HepG2 (cell line): Measurements from ENCODE around the gene ARMCX2. TPM values are rescaled to one million over a fixed set of nuclear protein-coding genes. Genes with fewer than 3 reads are reported as not detected.

Experiments used
- ATAC-seq: fragments of 200-7000 bp; cut with Tn5 transposase; 3 replicates; pipeline ENCODE4 v1.9.1; 2020; ENCODE audit warnings: mild to moderate bottlenecking, moderate library complexity
- BruUV-seq: library from RNA; stranded (reverse); fragments of 400-500 nt; replicated peaks from 2 replicates; lab custom pipeline; 2021; lab: Mats Ljungman, UMichigan
- CTCF ChIA-PET: fragments of 300-600 bp; formaldehyde crosslinking; extraction: SDS; loops from one replicate; lab custom pipeline; 2021; ENCODE audit warnings: low total read pairs, inconsistent platforms, low intra/inter-chr PET ratio; lab: Yijun Ruan, JAX
- POLR2A ChIA-PET: fragments of 350-600 bp; sonication (Branson Sonifier 250); formaldehyde crosslinking; loops from one replicate; lab custom pipeline; 2020; ENCODE audit warnings: antibody characterized with exemption, inconsistent platforms; lab: Yijun Ruan, JAX
- DNase-seq: peaks from one replicate; pipeline ENCODE4 v3.0.0-alpha.2; 2015; ENCODE audit warnings: low spot score
- FAIRE-seq: peaks from 3 replicates; lab custom pipeline; 2011; peaks lifted over from hg19 to GRCh38; lab: Jason Lieb, UNC
- H2AFZ ChIP-seq: one replicate; pipeline ENCODE4 v1.6.1; 2011; ENCODE audit warnings: low read length, inconsistent platforms
- H3K27ac ChIP-seq: fragments of 300-600 bp; 3 replicates; pipeline ENCODE4 v1.8.0; 2011; ENCODE audit warnings: mixed run types, mild to moderate bottlenecking, mixed read lengths, low read length, inconsistent platforms; ENCODE audit not compliant: insufficient read depth; ENCODE audit errors: extremely low read length
- H3K27me3 ChIP-seq, 2 experiments: fragments of 200-600 bp in 1 of 2; 2 replicates in 1 of 2; 3 replicates in 1 of 2; pipeline versions ENCODE4 v1.6.0 to v1.8.0; 2011; ENCODE audit warnings: low read length in 2 of 2, mild to moderate bottlenecking in 2 of 2, moderate library complexity in 2 of 2, inconsistent platforms in 1 of 2; ENCODE audit not compliant: insufficient read depth in 2 of 2, control insufficient read depth in 1 of 2
- H3K36me3 ChIP-seq, 2 experiments: fragments of 200-600 bp in 1 of 2; replicated peaks in 1 of 2; 2 replicates in 1 of 2; 3 replicates in 1 of 2; pipeline versions ENCODE4 v1.5.1 to v1.8.0; 2011; ENCODE audit warnings: low read length in 2 of 2, inconsistent platforms in 1 of 2; ENCODE audit not compliant: insufficient read depth in 2 of 2, control insufficient read depth in 1 of 2
- H3K4me1 ChIP-seq: 2 replicates; pipeline ENCODE4 v1.5.1; 2012; ENCODE audit warnings: low read length, inconsistent platforms; ENCODE audit not compliant: insufficient read depth
- H3K4me2 ChIP-seq: 2 replicates; pipeline ENCODE4 v1.6.0; 2011; ENCODE audit warnings: low read depth, low read length, inconsistent platforms
- H3K4me3 ChIP-seq, 3 experiments: fragments of 200-600 bp in 1 of 3; sonication (generic), shearing (Covaris generic) in 1 of 3; replicated peaks in 1 of 3; 2 replicates each; pipeline ENCODE4 v1.5.1; 2011 to 2016; ENCODE audit warnings: low read length in 3 of 3, inconsistent platforms in 2 of 3, low read depth in 2 of 3, mild to moderate bottlenecking in 2 of 3, control low read depth in 1 of 3, mixed read lengths in 1 of 3; ENCODE audit not compliant: insufficient read depth in 1 of 3
- H3K79me2 ChIP-seq: one replicate; pipeline ENCODE4 v1.6.1; 2011; ENCODE audit warnings: low read length, inconsistent platforms; ENCODE audit not compliant: insufficient read depth
- H3K9ac ChIP-seq: 2 replicates; pipeline ENCODE4 v1.6.0; 2011; ENCODE audit warnings: mild to moderate bottlenecking, low read depth, low read length, inconsistent platforms; ENCODE audit not compliant: insufficient read depth
- H3K9me3 ChIP-seq: 2 replicates; pipeline ENCODE4 v1.5.1; 2012; ENCODE audit warnings: mild to moderate bottlenecking, low read length
- H4K20me1 ChIP-seq: 2 replicates; pipeline ENCODE4 v1.6.0; 2011; ENCODE audit warnings: inconsistent platforms, mild to moderate bottlenecking, low read length, moderate library complexity; ENCODE audit not compliant: insufficient read depth
- EZH2 ChIP-seq: conservative IDR thresholded peaks from 2 replicates; pipeline ENCODE4 v1.6.1; 2012; ENCODE audit warnings: mild to moderate bottlenecking, low read depth, low read length, moderate library complexity
- FOXC1 ChIP-seq: sonication (generic); formaldehyde crosslinking; IDR thresholded peaks from 2 replicates; pipeline ENCODE4 v1.8.0; 2022; ENCODE audit warnings: mild to moderate bottlenecking, missing genetic modification reagents, borderline replicate concordance
- HNF4G ChIP-seq, 2 experiments: sonication (generic) in 1 of 2; formaldehyde crosslinking in 1 of 2; IDR thresholded peaks; 2 replicates each; pipeline versions ENCODE4 v1.4.0 to v1.6.1; 2011 to 2020; ENCODE audit warnings: borderline replicate concordance in 2 of 2, low read depth in 2 of 2, mild to moderate bottlenecking in 2 of 2, low read length in 1 of 2, missing genetic modification reagents in 1 of 2, moderate library complexity in 1 of 2
- MBNL3 ChIP-seq: fragments of 250-450 bp; sonication (Bioruptor Pico); conservative IDR thresholded peaks from 2 replicates; pipeline ENCODE4 v1.8.0; 2022; ENCODE audit warnings: mild to moderate bottlenecking, inconsistent platforms
- MIER2 ChIP-seq: IDR thresholded peaks from 2 replicates; pipeline ENCODE4 v1.6.1; 2016; ENCODE audit warnings: missing biosample characterization, missing genetic modification reagents
- MZF1 ChIP-seq: sonication (generic); formaldehyde crosslinking; IDR thresholded peaks from 2 replicates; pipeline ENCODE4 v1.8.1; 2023; ENCODE audit warnings: mild to moderate bottlenecking, missing genetic modification reagents, borderline replicate concordance
- NFATC3 ChIP-seq: sonication (generic); formaldehyde crosslinking; IDR thresholded peaks from 2 replicates; pipeline ENCODE4 v1.5.1; 2020; ENCODE audit warnings: mild to moderate bottlenecking, missing genetic modification reagents
- NFIB ChIP-seq: sonication (generic); formaldehyde crosslinking; IDR thresholded peaks from 2 replicates; pipeline ENCODE4 v1.9.0; 2021; ENCODE audit warnings: missing genetic modification reagents, mild to moderate bottlenecking, borderline replicate concordance
- NR3C1 ChIP-seq: sonication (generic); formaldehyde crosslinking; IDR thresholded peaks from 2 replicates; pipeline ENCODE4 v1.4.0; 2020; ENCODE audit warnings: missing genetic modification reagents
- RBAK ChIP-seq: sonication (generic); formaldehyde crosslinking; IDR thresholded peaks from 2 replicates; pipeline ENCODE4 v1.5.1; 2020; ENCODE audit warnings: mild to moderate bottlenecking, missing genetic modification reagents
- SCMH1 ChIP-seq: sonication (generic); formaldehyde crosslinking; IDR thresholded peaks from 2 replicates; pipeline ENCODE4 v1.9.0; 2021; ENCODE audit warnings: missing genetic modification reagents, mild to moderate bottlenecking, borderline replicate concordance
- SMARCC2 ChIP-seq: fragments of 450-650 bp; IDR thresholded peaks from 2 replicates; pipeline ENCODE4 v1.6.1; 2017; ENCODE audit warnings: antibody characterized with exemption, mild to moderate bottlenecking
- ZNF501 ChIP-seq: sonication (generic); formaldehyde crosslinking; IDR thresholded peaks from 2 replicates; pipeline ENCODE4 v1.5.1; 2020; ENCODE audit warnings: mild to moderate bottlenecking, moderate library complexity, missing genetic modification reagents
- ZNF644 ChIP-seq: IDR thresholded peaks from 2 replicates; pipeline ENCODE4 v1.6.1; 2016; ENCODE audit warnings: low read depth
- WGBS: methylation state at CpG from one replicate; pipeline ENCODE4 v1.1.6; 2017; ENCODE audit warnings: low lambda C conversion rate; 5-methylcytosine and 5-hydroxymethylcytosine counted together
- in situ Hi-C: cut with HindIII; loops from 2 replicates; pipeline ENCODE4 v1.10.0; 2017; ENCODE audit warnings: low pct_unique_long_range_greater_than_20kb; ENCODE audit not compliant: extremely low pct_ligation_motif_present
- intact Hi-C: fragments of 100-400 bp; cut with micrococcal nuclease; formaldehyde crosslinking; loops from one replicate; pipeline ENCODE4 v1.10.0; 2022; ENCODE audit not compliant: unreplicated experiment
- polyA plus RNA-seq, 8 experiments: library from polyadenylated mRNA; depleted of rRNA in 3 of 8; stranded (reverse) in 7 of 8; unstranded in 1 of 8; fragments of >200 nt; fragmentation: Illumina TruSeq in 4 of 8; extraction: Trizol in 4 of 8; gene quantifications; 2 replicates each; pipeline versions ENCODE4 v1.2.1 to v1.2.3, GENCODE V29; 2011 to 2016; ENCODE audit warnings: low read depth in 4 of 8, missing spikeins in 1 of 8, mixed read lengths in 1 of 8; ENCODE audit not compliant: insufficient read depth in 1 of 8
- total RNA-seq, 5 experiments: library from RNA; depleted of rRNA; stranded (reverse); fragments of >200 nt; fragmentation: Illumina TruSeq; extraction: Trizol; gene quantifications; 2 replicates each; pipeline ENCODE4 v1.2.3, GENCODE V29; 2016; ENCODE audit warnings: low read depth in 1 of 5
- TF ChIP-seq, protein P1 (sequence below): sonication (generic); formaldehyde crosslinking; conservative IDR thresholded peaks from 2 replicates; pipeline ENCODE4 v1.4.0; 2020; ENCODE audit warnings: missing genetic modification reagents
- TF ChIP-seq, protein P2 (sequence below): sonication (generic); formaldehyde crosslinking; IDR thresholded peaks from 2 replicates; pipeline ENCODE4; 2020; ENCODE audit warnings: missing genetic modification reagents, mild to moderate bottlenecking, borderline replicate concordance
- TF ChIP-seq, protein P3 (sequence below): sonication (generic); formaldehyde crosslinking; IDR thresholded peaks from 2 replicates; pipeline ENCODE4 v1.4.0; 2020; ENCODE audit warnings: missing genetic modification reagents, borderline replicate concordance

The ARMCX2 gene
- total and polyA plus RNA-seq, 2 of the 13 experiments (the other 11 are each of a cell fraction or from before 2014, with no cell fraction given) = not detected

DNA sequence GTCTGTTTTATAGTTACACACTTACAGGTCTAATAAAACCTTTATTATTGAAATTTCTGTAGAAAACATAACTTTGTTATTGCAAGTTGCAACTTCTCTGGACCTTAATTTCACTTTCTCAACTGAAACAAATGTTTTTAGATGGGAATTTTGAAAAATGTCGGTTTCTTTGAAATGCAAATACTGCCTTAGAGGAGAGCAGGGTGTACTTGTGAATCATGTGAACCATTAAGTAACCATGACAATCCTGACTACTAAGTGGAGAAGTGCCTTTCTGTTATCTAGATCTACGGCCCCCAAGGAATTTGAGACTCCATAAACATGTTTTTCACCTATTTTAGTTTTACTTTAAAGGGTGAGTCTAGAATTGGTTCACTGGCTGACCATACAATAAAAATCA is 8.5 kb upstream of the ARMCX2 start:
- ATAC-seq (no peak), FAIRE-seq (no peak), DNase-seq (no peak)
- Histone ChIP-seq H3K36me3 (no peaks in the 10 kb centered on the region), H3K27ac (no peak overlapping the region), H3K4me3 (no peak overlapping the region), H3K4me1 (no peaks in the 10 kb centered on the region), H3K27me3 (no peaks in the 10 kb centered on the region), H3K79me2 (no peaks in the 10 kb centered on the region), H4K20me1 (no peaks in the 10 kb centered on the region), H3K4me2 (no peak overlapping the region), H2AFZ (no peak overlapping the region), H3K9me3 (no peaks in the 10 kb centered on the region), H3K9ac (no peak overlapping the region)
- intact Hi-C loops (no loop called here), in situ Hi-C loops (no loop called here)
- BruUV-seq = no TSS peak
- POLR2A ChIA-PET = no interaction called here
- CTCF ChIA-PET = no interaction called here
- WGBS = 0% methylated on average over 2 of the region's 2 CpGs
- TF ChIP-seq ZNF501 = no peak
- no peak for TF ChIP-seq NFIB (CRISPR knock-in tag)
- no peak for TF ChIP-seq EZH2
- no peak for TF ChIP-seq RBAK (CRISPR knock-in tag)
- TF ChIP-seq MZF1 (CRISPR knock-in tag) = no peak
- TF ChIP-seq MIER2 (CRISPR knock-in tag) = no peak
- TF ChIP-seq, protein P1, sequence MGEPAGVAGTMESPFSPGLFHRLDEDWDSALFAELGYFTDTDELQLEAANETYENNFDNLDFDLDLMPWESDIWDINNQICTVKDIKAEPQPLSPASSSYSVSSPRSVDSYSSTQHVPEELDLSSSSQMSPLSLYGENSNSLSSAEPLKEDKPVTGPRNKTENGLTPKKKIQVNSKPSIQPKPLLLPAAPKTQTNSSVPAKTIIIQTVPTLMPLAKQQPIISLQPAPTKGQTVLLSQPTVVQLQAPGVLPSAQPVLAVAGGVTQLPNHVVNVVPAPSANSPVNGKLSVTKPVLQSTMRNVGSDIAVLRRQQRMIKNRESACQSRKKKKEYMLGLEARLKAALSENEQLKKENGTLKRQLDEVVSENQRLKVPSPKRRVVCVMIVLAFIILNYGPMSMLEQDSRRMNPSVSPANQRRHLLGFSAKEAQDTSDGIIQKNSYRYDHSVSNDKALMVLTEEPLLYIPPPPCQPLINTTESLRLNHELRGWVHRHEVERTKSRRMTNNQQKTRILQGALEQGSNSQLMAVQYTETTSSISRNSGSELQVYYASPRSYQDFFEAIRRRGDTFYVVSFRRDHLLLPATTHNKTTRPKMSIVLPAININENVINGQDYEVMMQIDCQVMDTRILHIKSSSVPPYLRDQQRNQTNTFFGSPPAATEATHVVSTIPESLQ (CRISPR knock-in tag) = no peak
- no peak for TF ChIP-seq MBNL3 (CRISPR knock-in tag)
- no peak for TF ChIP-seq NR3C1 (CRISPR knock-in tag)
- TF ChIP-seq, protein P2, sequence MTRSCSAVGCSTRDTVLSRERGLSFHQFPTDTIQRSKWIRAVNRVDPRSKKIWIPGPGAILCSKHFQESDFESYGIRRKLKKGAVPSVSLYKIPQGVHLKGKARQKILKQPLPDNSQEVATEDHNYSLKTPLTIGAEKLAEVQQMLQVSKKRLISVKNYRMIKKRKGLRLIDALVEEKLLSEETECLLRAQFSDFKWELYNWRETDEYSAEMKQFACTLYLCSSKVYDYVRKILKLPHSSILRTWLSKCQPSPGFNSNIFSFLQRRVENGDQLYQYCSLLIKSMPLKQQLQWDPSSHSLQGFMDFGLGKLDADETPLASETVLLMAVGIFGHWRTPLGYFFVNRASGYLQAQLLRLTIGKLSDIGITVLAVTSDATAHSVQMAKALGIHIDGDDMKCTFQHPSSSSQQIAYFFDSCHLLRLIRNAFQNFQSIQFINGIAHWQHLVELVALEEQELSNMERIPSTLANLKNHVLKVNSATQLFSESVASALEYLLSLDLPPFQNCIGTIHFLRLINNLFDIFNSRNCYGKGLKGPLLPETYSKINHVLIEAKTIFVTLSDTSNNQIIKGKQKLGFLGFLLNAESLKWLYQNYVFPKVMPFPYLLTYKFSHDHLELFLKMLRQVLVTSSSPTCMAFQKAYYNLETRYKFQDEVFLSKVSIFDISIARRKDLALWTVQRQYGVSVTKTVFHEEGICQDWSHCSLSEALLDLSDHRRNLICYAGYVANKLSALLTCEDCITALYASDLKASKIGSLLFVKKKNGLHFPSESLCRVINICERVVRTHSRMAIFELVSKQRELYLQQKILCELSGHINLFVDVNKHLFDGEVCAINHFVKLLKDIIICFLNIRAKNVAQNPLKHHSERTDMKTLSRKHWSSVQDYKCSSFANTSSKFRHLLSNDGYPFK (CRISPR knock-in tag) = no peak
- TF ChIP-seq HNF4G (IDR thresholded peaks at IDR 0.05; ENCODE audit: borderline replicate concordance, low read depth, low read length) = no peak
- TF ChIP-seq HNF4G (CRISPR knock-in tag; IDR thresholded peaks at IDR 0.05; ENCODE audit: borderline replicate concordance, low read depth) = no peak
- no peak for TF ChIP-seq FOXC1 (CRISPR knock-in tag)
- TF ChIP-seq, protein P3, sequence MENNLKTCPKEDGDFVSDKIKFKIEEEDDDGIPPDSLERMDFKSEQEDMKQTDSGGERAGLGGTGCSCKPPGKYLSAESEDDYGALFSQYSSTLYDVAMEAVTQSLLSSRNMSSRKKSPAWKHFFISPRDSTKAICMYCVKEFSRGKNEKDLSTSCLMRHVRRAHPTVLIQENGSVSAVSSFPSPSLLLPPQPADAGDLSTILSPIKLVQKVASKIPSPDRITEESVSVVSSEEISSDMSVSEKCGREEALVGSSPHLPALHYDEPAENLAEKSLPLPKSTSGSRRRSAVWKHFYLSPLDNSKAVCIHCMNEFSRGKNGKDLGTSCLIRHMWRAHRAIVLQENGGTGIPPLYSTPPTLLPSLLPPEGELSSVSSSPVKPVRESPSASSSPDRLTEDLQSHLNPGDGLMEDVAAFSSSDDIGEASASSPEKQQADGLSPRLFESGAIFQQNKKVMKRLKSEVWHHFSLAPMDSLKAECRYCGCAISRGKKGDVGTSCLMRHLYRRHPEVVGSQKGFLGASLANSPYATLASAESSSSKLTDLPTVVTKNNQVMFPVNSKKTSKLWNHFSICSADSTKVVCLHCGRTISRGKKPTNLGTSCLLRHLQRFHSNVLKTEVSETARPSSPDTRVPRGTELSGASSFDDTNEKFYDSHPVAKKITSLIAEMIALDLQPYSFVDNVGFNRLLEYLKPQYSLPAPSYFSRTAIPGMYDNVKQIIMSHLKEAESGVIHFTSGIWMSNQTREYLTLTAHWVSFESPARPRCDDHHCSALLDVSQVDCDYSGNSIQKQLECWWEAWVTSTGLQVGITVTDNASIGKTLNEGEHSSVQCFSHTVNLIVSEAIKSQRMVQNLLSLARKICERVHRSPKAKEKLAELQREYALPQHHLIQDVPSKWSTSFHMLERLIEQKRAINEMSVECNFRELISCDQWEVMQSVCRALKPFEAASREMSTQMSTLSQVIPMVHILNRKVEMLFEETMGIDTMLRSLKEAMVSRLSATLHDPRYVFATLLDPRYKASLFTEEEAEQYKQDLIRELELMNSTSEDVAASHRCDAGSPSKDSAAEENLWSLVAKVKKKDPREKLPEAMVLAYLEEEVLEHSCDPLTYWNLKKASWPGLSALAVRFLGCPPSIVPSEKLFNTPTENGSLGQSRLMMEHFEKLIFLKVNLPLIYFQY (CRISPR knock-in tag) = no peak
- no peak for TF ChIP-seq SCMH1 (CRISPR knock-in tag)
- TF ChIP-seq NFATC3 = no peak
- TF ChIP-seq SMARCC2 = no peak
- no peak for TF ChIP-seq ZNF644 (CRISPR knock-in tag)
